Calu3 (cell line): ENCODE data around the gene IFITM1. TPM values are rescaled to one million over a fixed set of nuclear protein-coding genes. Genes with fewer than 3 reads are reported as not detected.
"Not testable (repeated sequence)": the region's sequence is repeated elsewhere in the genome, so short reads cannot be mapped to it uniquely, and the experiment has no call there.

ENCODE experiments used
- Bru-seq: library from RNA; stranded (reverse); fragments of 400-500 nt; gene quantifications from one replicate; lab custom pipeline; 2021; lab: Mats Ljungman, UMichigan
- BruChase-seq, 2 experiments: library from RNA; stranded (reverse); fragments of 400-500 nt; gene quantifications; one replicate each; lab custom pipeline; 2021; lab: Mats Ljungman, UMichigan
- BruUV-seq: library from RNA; stranded (reverse); fragments of 400-500 nt; replicated peaks from 2 replicates; lab custom pipeline; 2021; lab: Mats Ljungman, UMichigan
- CTCF ChIA-PET: fragments of 300-600 bp; sonication (Branson Sonifier 250); formaldehyde crosslinking; loops from one replicate; lab custom pipeline; 2022; ENCODE audit warnings: antibody characterized with exemption; lab: Charles Lee
- DNase-seq: peaks from one replicate; pipeline ENCODE4 v3.0.0; 2022
- H3K27ac Mint-ChIP-seq: one replicate; pipeline ENCODE4 v1.8.0; 2022; ENCODE audit warnings: mixed read lengths; ENCODE audit not compliant: unreplicated experiment
- H3K27me3 Mint-ChIP-seq: one replicate; pipeline ENCODE4 v1.8.0; 2022; ENCODE audit warnings: mixed read lengths; ENCODE audit not compliant: unreplicated experiment
- H3K36me3 Mint-ChIP-seq: one replicate; pipeline ENCODE4 v1.8.0; 2022; ENCODE audit warnings: mild to moderate bottlenecking, moderate library complexity, mixed read lengths; ENCODE audit not compliant: insufficient read depth, unreplicated experiment
- H3K4me1 Mint-ChIP-seq: one replicate; pipeline ENCODE4 v1.8.0; 2022; ENCODE audit warnings: mild to moderate bottlenecking, low read depth, mixed read lengths; ENCODE audit not compliant: unreplicated experiment
- H3K4me3 Mint-ChIP-seq: one replicate; pipeline ENCODE4 v1.8.0; 2022; ENCODE audit warnings: mild to moderate bottlenecking, low read depth, moderate library complexity, mixed read lengths; ENCODE audit not compliant: unreplicated experiment
- H3K9me3 Mint-ChIP-seq: one replicate; pipeline ENCODE4 v1.8.0; 2022; ENCODE audit warnings: low read depth, mixed read lengths; ENCODE audit not compliant: unreplicated experiment
- intact Hi-C: fragments of 100-400 bp; cut with micrococcal nuclease; formaldehyde crosslinking; loops from one replicate; pipeline ENCODE4 v1.10.0; 2022; ENCODE audit not compliant: unreplicated experiment
- long read RNA-seq: library from polyadenylated mRNA; stranded (forward); transcript quantifications from one replicate; pipeline ENCODE4 v2.0.0, GENCODE V29; 2022
- total RNA-seq: library from RNA; stranded (reverse); gene quantifications from 2 replicates; pipeline ENCODE4 v1.2.3, GENCODE V29; 2022
- TF ChIP-seq, protein P1 (sequence below): fragments of 200-600 bp; IDR thresholded peaks from one replicate; pipeline ENCODE4 v1.8.0; 2022; ENCODE audit warnings: antibody characterized with exemption; ENCODE audit not compliant: unreplicated experiment

IFITM1 gene
- total RNA-seq (45.6 and 179 TPM in 2 replicates), Bru-seq, nascent RNA (percentile 86 among the genes with signal in this experiment), BruChase-seq, experiment 1, labeled RNA remaining after a 6-hour chase (percentile 95 among the genes with signal in this experiment), BruChase-seq, experiment 2, labeled RNA remaining after a 2-hour chase (percentile 66 among the genes with signal in this experiment)
- long read RNA-seq, transcript IFITM1-202 (2 exons, 855 nt): major isoform, 521 of 541 reads
- long read RNA-seq, partial matches to known transcripts: 0 of 541 reads
- long read RNA-seq, other reads (novel, unspliced or antisense): 20 of 541 reads

DNA sequence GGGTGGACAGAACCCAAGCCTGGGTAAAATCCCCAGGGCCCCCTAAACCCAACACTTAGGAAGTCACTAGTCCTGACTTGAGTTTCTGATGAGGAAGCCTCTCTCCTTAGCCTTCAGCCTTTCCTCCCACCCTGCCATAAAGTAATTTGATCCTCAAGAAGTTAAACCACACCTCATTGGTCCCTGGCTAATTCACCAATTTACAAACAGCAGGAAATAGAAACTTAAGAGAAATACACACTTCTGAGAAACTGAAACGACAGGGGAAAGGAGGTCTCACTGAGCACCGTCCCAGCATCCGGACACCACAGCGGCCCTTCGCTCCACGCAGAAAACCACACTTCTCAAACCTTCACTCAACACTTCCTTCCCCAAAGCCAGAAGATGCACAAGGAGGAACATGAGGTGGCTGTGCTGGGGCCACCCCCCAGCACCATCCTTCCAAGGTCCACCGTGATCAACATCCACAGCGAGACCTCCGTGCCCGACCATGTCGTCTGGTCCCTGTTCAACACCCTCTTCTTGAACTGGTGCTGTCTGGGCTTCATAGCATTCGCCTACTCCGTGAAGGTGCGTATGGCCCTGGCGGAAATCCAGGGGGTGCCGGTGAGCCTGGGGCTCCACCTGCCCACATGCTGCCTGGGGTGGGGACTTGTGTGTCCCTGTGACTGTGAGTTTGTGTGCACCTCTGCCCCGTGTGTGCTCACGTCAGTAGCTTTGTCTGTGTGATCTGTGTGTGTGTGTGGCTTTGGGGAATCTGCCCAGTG is at the start of gene IFITM1:
Gene IFITM1 (plus strand): TSS at position 254 of the 767 bp plus-strand sequence. CDS start 131 bp downstream, at position 385.
- Mint-ChIP-seq H3K4me3 (peak within 1 kb of the TSS; percentile 66), H3K36me3 (no peaks in the 10 kb centered on the region), H3K27me3 (peaks cover 66% of the 10 kb centered on the region), H3K9me3 (no peaks in the 10 kb centered on the region), H3K4me1 (peaks cover 20% of the 10 kb centered on the region), H3K27ac (no peak within 1 kb of the TSS)
- intact Hi-C loops: no loop called here
- TF ChIP-seq, protein P1, sequence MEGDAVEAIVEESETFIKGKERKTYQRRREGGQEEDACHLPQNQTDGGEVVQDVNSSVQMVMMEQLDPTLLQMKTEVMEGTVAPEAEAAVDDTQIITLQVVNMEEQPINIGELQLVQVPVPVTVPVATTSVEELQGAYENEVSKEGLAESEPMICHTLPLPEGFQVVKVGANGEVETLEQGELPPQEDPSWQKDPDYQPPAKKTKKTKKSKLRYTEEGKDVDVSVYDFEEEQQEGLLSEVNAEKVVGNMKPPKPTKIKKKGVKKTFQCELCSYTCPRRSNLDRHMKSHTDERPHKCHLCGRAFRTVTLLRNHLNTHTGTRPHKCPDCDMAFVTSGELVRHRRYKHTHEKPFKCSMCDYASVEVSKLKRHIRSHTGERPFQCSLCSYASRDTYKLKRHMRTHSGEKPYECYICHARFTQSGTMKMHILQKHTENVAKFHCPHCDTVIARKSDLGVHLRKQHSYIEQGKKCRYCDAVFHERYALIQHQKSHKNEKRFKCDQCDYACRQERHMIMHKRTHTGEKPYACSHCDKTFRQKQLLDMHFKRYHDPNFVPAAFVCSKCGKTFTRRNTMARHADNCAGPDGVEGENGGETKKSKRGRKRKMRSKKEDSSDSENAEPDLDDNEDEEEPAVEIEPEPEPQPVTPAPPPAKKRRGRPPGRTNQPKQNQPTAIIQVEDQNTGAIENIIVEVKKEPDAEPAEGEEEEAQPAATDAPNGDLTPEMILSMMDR: no peak
- CTCF ChIA-PET: no interaction called here
- no peak for DNase-seq
- BruUV-seq: TSS peak; percentile 95

DNA sequence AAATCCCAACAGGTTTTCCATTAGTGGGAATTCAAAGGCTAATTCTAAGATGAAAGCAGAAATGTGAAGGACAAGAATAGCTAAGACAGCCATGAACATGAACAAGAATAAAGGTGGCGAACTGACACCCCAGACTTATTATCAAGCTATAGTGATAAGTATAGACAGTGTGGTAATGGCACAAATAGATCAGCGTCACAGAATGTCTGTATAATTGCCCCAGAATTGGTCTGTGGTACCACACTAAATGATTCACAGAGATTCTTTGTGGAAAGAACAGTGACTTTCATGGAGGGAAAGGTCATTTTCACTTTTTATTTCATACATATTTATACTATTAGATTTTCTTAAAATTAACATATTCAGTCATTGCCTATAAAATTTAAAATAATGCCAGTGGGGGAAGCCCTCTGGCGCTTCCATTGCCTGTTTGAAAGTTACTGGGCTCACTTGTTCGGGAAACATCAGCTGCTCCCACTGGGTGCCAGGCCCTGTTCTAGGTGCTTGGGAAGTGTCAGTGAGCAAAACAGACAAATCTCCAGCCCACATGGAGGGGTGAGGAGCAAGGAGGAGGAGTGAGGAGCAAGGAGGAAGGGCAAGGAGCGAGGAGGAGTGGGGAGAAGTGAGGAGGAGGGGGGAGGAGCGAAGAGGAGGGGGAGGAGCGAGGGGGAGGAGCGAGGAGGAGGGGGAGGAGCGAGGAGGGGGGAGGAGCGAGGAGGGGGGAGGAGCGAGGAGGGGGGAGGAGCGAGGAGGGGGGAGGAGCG is 47.0 kb upstream of the IFITM1 start:
- peak overlapping the region; percentile 69 for H3K27ac Mint-ChIP-seq

DNA sequence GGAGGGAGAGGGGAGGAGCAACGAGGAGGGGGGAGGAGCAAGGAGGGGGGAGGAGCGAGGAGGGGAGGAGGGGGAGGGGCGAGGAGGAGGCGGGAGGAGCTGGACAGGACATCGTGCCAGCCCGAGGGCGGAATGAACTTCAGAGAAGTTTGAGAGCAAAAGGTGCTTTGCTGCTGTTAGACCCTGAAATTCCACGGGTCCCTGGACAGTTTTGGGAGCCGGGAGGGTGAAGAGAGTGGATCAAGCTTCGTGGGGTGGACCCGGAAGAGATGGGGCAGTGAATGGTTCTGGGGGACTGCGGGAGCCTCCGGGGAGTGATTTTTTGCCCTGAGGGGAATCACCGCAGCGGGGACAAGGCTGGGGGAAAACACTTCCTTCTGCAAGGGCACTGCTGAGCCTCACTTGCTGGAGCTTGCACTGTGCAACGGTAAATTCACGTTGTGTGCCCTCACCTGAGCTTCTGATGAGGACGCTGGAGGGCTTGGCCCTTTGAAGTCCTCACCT is 46.3 kb upstream of the IFITM1 start:
- peak overlapping the region; percentile 69 for H3K27ac Mint-ChIP-seq
- BruUV-seq: no TSS peak
- no peaks in the 10 kb centered on the region for H3K36me3 Mint-ChIP-seq
- H3K4me3 Mint-ChIP-seq: peak overlapping the region; percentile 13
- no peaks in the 10 kb centered on the region for H3K9me3 Mint-ChIP-seq
- intact Hi-C loops: no loop called here
- CTCF ChIA-PET: interaction anchor here (0.6 kb wide), 1 partner anchor 129 kb away, joined by 3 read pairs; no protein-coding TSS in a partner anchor
- H3K27me3 Mint-ChIP-seq: peaks cover 37% of the 10 kb centered on the region
- no peak for DNase-seq
- TF ChIP-seq, protein P1: no peak
- H3K4me1 Mint-ChIP-seq: peaks cover 18% of the 10 kb centered on the region

More for the DNA sequence above, 47.0 kb upstream of the IFITM1 start:
- Mint-ChIP-seq H3K4me1 (peaks cover 18% of the 10 kb centered on the region), H3K36me3 (no peaks in the 10 kb centered on the region), H3K9me3 (no peaks in the 10 kb centered on the region), H3K27me3 (peaks cover 33% of the 10 kb centered on the region), H3K4me3 (peak overlapping the region; percentile 13)
- intact Hi-C loops: no loop called here
- no peak for DNase-seq
- no TSS peak for BruUV-seq
- CTCF ChIA-PET: no interaction called here
- TF ChIP-seq, protein P1: no peak

DNA sequence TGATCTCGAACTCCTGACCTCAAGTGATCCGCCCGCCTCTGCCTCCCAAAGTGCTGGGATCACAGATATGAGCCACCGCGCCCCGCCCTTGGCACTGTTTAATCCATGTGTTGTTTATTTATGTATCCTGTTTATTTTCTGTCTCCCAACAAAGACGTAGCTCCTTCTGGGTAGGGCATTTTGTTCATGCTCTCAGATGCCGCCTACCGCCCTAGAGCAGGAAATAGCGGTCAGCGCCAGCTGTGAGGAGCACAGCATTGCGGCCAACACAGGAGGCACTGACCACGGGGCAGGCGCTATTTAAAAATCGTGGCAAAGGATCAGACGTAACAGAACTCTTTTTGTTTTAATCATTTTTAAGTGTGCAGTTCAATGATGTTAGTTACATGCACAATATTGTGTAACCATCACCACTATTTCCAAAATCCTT is 45.1 kb upstream of the IFITM1 start:
- H3K4me3 Mint-ChIP-seq: peak overlapping the region; percentile 39
- H3K9me3 Mint-ChIP-seq, intact Hi-C loops, H3K36me3 Mint-ChIP-seq, BruUV-seq: not testable (repeated sequence)
- H3K27me3 Mint-ChIP-seq: peaks cover 45% of the 10 kb centered on the region
- DNase-seq: peak; percentile 59
- peak overlapping the region; percentile 28 for H3K27ac Mint-ChIP-seq
- peaks cover 18% of the 10 kb centered on the region for H3K4me1 Mint-ChIP-seq
- CTCF ChIA-PET: interaction anchor here (1.0 kb wide), 2 partner anchors 11 to 125 kb away, joined by 3 read pairs; partner anchors contain the start of gene PKP3
